HG03520 (cell line): ENCODE results near the gene ABCC3.

Experiments
- ATAC-seq: cut with Tn5 transposase; IDR thresholded peaks from one replicate; pipeline ENCODE4 v1.9.1; 2021; ENCODE audit warnings: mild to moderate bottlenecking, moderate library complexity; ENCODE audit not compliant: unreplicated experiment

Gene ABCC3

GRCh38 chr17:50626037-50626574 is 8.6 kb upstream of the ABCC3 start:
- ATAC-seq, result no peak

- ATAC-seq, result no peak
These were observed 7.5 kb upstream of the ABCC3 start for GRCh38 chr17:50627036-50627781.

- no peak for ATAC-seq
These were observed 6.7 kb upstream of the ABCC3 start for GRCh38 chr17:50627782-50628601.

- no peak for ATAC-seq
These were observed 4.8 kb upstream of the ABCC3 start for GRCh38 chr17:50629902-50630301.

- no peak for ATAC-seq
These were observed 4.0 kb upstream of the ABCC3 start for GRCh38 chr17:50630524-50631194.

GRCh38 chr17:50631195-50631907 is 3.3 kb upstream of the ABCC3 start:
- no peak for ATAC-seq

- no peak for ATAC-seq
These were observed 2.6 kb upstream of the ABCC3 start for GRCh38 chr17:50631908-50632571.

DNA sequence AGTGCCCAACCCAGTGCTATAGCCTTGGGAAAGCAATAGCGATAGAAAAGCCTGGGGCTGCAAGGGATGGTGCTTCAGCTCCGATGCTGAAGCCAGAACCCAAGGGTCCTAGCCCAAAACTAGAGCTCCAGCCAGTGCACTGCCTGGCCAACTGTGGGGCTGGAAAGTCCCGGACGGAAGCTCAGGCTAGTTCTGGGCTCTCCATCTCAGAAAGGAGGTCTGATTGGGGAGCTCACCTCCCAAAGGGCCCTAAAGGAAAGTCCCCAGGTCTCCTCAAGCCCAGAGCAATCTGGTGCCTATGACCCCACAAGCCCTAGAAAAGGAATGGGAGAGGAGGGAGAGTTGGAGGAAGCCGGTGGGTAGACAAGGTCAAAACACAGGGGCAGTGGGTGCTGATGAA is 2.0 kb upstream of the ABCC3 start:
- no peak for ATAC-seq

GRCh38 chr17:50633683-50634082 is 998 bp upstream of the ABCC3 start:
- ATAC-seq, result no peak

DNA sequence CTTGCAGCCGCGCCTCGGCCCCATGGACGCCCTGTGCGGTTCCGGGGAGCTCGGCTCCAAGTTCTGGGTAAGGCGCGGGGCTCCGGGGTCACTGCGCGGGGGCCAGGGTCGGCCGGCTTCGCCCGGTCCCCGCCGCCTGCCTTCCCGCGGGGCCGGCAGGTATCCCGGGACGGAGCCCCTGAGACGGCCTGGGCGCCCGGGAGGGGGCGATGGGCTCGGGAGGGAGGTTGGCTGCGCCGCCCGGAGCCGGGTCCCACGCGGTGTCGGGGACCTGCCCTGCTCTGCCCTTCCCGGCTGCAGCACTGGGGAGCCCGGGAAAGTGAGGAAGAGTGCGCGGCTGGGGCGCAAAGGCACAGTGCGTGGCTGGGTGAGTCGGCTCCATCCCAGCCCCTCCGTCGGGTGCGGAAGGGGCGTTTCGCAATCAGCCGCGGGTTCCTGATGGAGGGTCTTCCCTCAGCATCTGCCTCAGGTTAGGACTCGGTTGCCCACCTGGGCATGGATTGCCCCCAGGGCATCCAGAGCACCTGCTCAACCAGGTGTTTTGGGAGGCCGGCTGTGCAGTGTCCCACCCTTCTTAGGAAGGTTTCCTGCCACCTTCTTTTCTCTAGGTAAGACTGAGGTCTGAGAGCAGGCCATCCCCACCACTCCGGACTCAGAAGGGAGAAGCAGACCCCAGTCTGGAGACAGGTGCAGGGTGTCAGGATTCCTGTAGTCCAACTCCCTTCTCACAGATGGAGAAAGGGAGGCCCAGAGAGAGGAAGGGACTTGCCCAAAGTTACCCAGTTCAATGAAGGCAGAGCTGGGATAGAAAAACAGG is 442 bp downstream of the ABCC3 start:
- no peak for ATAC-seq

GRCh38 chr17:50635732-50635981 is 976 bp downstream of the ABCC3 start:
- ATAC-seq, result no peak

- no peak for ATAC-seq
These were observed 1.5 kb downstream of the ABCC3 start for GRCh38 chr17:50635982-50636803.

- ATAC-seq, result no peak
These were observed 2.1 kb downstream of the ABCC3 start for GRCh38 chr17:50636804-50637195.

DNA sequence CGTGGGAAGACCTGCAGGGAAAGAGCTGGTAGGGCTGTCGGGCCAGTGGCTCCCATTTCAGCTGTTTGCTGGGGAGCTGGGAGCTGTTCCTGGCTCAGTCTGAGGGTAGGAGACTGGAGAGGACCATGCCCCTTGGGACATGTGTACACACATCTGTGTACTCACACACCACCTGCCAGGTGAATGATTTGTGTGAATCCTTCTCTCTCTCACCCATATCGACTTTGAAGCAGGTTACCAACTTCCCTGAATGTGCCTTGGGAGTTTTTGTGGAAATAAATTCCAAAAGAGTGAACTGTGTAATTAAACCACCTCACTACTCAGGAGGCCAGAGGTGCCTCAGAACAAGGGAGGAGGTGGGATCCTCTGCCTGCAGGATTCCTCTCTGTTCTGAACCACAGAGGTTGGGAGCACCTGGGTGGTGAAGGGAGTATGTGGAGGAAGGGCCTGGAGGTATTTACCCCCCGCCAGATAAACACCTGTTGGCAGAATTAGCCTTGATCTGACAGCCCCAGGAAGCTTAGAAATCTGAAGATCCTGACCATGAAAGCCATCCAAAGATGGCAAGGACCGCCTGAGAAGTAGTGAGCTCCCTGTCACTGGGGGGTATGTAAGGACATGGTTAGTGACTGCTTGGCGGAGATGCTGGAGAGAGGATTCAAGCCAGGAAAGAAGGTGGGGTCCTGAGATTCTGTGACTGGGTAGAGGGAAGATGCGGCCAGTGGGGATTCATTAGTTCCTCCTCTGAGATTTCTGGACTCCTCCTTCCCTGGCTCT is 3.3 kb downstream of the ABCC3 start:
- ATAC-seq, result no peak

- ATAC-seq, result no peak
These were observed 3.9 kb downstream of the ABCC3 start for GRCh38 chr17:50638606-50638965.

- no peak for ATAC-seq
These were observed 4.5 kb downstream of the ABCC3 start for GRCh38 chr17:50638966-50639713.

- ATAC-seq, result no peak
These were observed 6.1 kb downstream of the ABCC3 start for GRCh38 chr17:50640686-50641351.
